Ishikawa (cell line): ENCODE data around the gene CCDC138.

ENCODE experiments used
- CEBPB ChIP-seq: IDR thresholded peaks from 2 replicates; pipeline ENCODE4 v1.6.1; 2012
- CREB1 ChIP-seq: IDR thresholded peaks from 2 replicates; pipeline ENCODE4 v1.6.1; 2012; ENCODE audit warnings: low read depth
- EGR1 ChIP-seq: IDR thresholded peaks from 2 replicates; pipeline ENCODE4 v1.6.1; 2012
- EP300 ChIP-seq: IDR thresholded peaks from 2 replicates; pipeline ENCODE4 v1.6.1; 2012; ENCODE audit warnings: borderline replicate concordance
- FOXM1 ChIP-seq: IDR thresholded peaks from 2 replicates; pipeline ENCODE4 v1.6.1; 2012; ENCODE audit warnings: low read depth, borderline replicate concordance
- MAX ChIP-seq: IDR thresholded peaks from 2 replicates; pipeline ENCODE4 v1.6.1; 2012
- NFIC ChIP-seq: IDR thresholded peaks from 2 replicates; pipeline ENCODE4 v1.6.1; 2012
- RAD21 ChIP-seq: IDR thresholded peaks from 2 replicates; pipeline ENCODE4 v1.6.1; 2012; ENCODE audit warnings: low read depth
- REST ChIP-seq: IDR thresholded peaks from 2 replicates; pipeline ENCODE4 v1.6.1; 2012; ENCODE audit warnings: low read depth, mild to moderate bottlenecking
- TAF1 ChIP-seq: IDR thresholded peaks from 2 replicates; pipeline ENCODE4 v1.6.1; 2012; ENCODE audit warnings: low read depth, mild to moderate bottlenecking
- TCF12 ChIP-seq: IDR thresholded peaks from 2 replicates; pipeline ENCODE4 v1.6.1; 2012; ENCODE audit warnings: low read depth
- TEAD4 ChIP-seq: IDR thresholded peaks from 2 replicates; pipeline ENCODE4 v1.6.1; 2012
- USF1 ChIP-seq: IDR thresholded peaks from 2 replicates; pipeline ENCODE4 v1.6.1; 2012
- YY1 ChIP-seq: IDR thresholded peaks from 2 replicates; pipeline ENCODE4 v1.6.1; 2012; ENCODE audit warnings: low read depth
- ZBTB7A ChIP-seq: IDR thresholded peaks from 2 replicates; pipeline ENCODE4 v1.6.1; 2012; ENCODE audit warnings: low read depth

Gene CCDC138

GRCh38 chr2:108824316-108825070 is 37.9 kb downstream of the CCDC138 start:
- TF ChIP-seq YY1 (no peak), TCF12 (no peak), ZBTB7A (no peak), FOXM1 (no peak), CREB1 (no peak), NFIC (no peak), REST (no peak), USF1 (no peak), TAF1 (no peak), MAX (no peak), EP300 (no peak), RAD21 (no peak)

GRCh38 chr2:108825254-108825653 is 38.7 kb downstream of the CCDC138 start:
- TF ChIP-seq YY1 (no peak), EP300 (no peak), CEBPB (no peak), ZBTB7A (no peak), TCF12 (no peak), RAD21 (no peak), USF1 (no peak), FOXM1 (no peak), TAF1 (no peak), CREB1 (no peak), MAX (no peak), REST (no peak), NFIC (no peak), TEAD4 (no peak), EGR1 (no peak)

GRCh38 chr2:108825736-108826135 is 39.2 kb downstream of the CCDC138 start:
- TF ChIP-seq ZBTB7A (no peak), USF1 (no peak), TEAD4 (no peak)

- no peak for TF ChIP-seq CEBPB
- TF ChIP-seq CREB1 = no peak
- no peak for TF ChIP-seq RAD21
- TF ChIP-seq NFIC = no peak
- no peak for TF ChIP-seq EP300
- no peak for TF ChIP-seq EGR1
- TF ChIP-seq FOXM1 = no peak
- no peak for TF ChIP-seq YY1
- TF ChIP-seq USF1 = no peak
- TF ChIP-seq ZBTB7A = no peak
- no peak for TF ChIP-seq TAF1
- TF ChIP-seq TEAD4 = no peak
- TF ChIP-seq TCF12 = no peak
Measured at GRCh38 chr2:108829578-108830310, 43.2 kb downstream of the CCDC138 start.

- TF ChIP-seq FOXM1 (0 out of 2 replicates have a peak, but pooled peaks have one; percentile 43), NFIC (no peak)
Measured at GRCh38 chr2:108833219-108833618, 46.6 kb downstream of the CCDC138 start.
